Rectal smooth muscle tissue (tissue), 1 donor: ENCODE measurements around the gene NPNT.

ENCODE experiments used
- H3K27ac ChIP-seq: one replicate; pipeline ENCODE4 v1.7.0; 2013; ENCODE audit warnings: low read depth, low read length, inconsistent platforms
- H3K27me3 ChIP-seq: one replicate; pipeline ENCODE4 v1.7.0; 2013; ENCODE audit warnings: low read length; ENCODE audit not compliant: control insufficient read depth, insufficient read depth
- H3K36me3 ChIP-seq: one replicate; pipeline ENCODE4 v1.7.0; 2013; ENCODE audit warnings: low read length; ENCODE audit not compliant: control insufficient read depth, insufficient read depth
- H3K4me1 ChIP-seq: one replicate; pipeline ENCODE4 v1.7.0; 2013; ENCODE audit warnings: low read length; ENCODE audit not compliant: control insufficient read depth, insufficient read depth
- H3K4me3 ChIP-seq: one replicate; pipeline ENCODE4 v1.7.0; 2013; ENCODE audit warnings: low read length
- H3K9ac ChIP-seq: one replicate; pipeline ENCODE4 v1.7.0; 2013; ENCODE audit warnings: low read length

NPNT gene

GRCh38 chr4:106019771-106020170 lies 124.5 kb downstream of the NPNT start:
- H3K27ac ChIP-seq: no peak overlapping the region
- no peaks in the 10 kb centered on the region for H3K27me3 ChIP-seq
- H3K4me1 ChIP-seq: no peaks in the 10 kb centered on the region
- H3K36me3 ChIP-seq: no peaks in the 10 kb centered on the region
- H3K9ac ChIP-seq: no peak overlapping the region
- no peak overlapping the region for H3K4me3 ChIP-seq
